Measurements from ENCODE around the gene MGMT. TPM values are rescaled to one million over a fixed set of nuclear protein-coding genes. Genes with fewer than 3 reads are reported as not detected.

MGMT gene
- total and polyA plus RNA-seq, 2 donors (not counting 1 experiment from before 2014, with no cell fraction given): 1.9 to 29.1 TPM

- Histone ChIP-seq H3K27ac (ENCODE audit: insufficient read depth, low read length) (no peak overlapping the region), H2AFZ (ENCODE audit: low read length) (no peak overlapping the region), H3K9ac (ENCODE audit: insufficient read depth, low read length) (no peak overlapping the region), H3K9me3 (ENCODE audit: control insufficient read depth, insufficient read depth, low read depth, low read length) (no peaks in the 10 kb centered on the region), H3K4me2 (ENCODE audit: extremely low read depth, insufficient read depth, low read length) (no peak overlapping the region), H3K27me3 (ENCODE audit: control insufficient read depth, insufficient read depth, low read length) (no peaks in the 10 kb centered on the region), H3K4me3 (replicated peaks in 1 of 4; ENCODE audit: control extremely low read depth in 1 of 4, insufficient read depth in 1 of 4, low read depth in 3 of 4, low read length in 4 of 4) (no peak overlapping the region), H3K36me3 (ENCODE audit: control insufficient read depth, insufficient read depth, low read length) (no peaks in the 10 kb centered on the region), H4K20me1 (ENCODE audit: control insufficient read depth, extremely low read depth, insufficient read depth, low read length) (no peaks in the 10 kb centered on the region), H3K79me2 (ENCODE audit: control insufficient read depth, insufficient read depth, low read length) (no peaks in the 10 kb centered on the region), H3K4me1 (ENCODE audit: control insufficient read depth, extremely low read depth, insufficient read depth, low read length) (no peaks in the 10 kb centered on the region)
- no peak for DNase-seq (ENCODE audit: low read depth in 2 of 2)
- TF ChIP-seq CTCF (conservative IDR thresholded peaks at IDR 0.05 in 1 of 2, IDR thresholded peaks at IDR 0.05 in 1 of 2; ENCODE audit: low read depth in 1 of 2, low read length in 2 of 2) (no peak), EZH2 (IDR thresholded peaks at IDR 0.05; ENCODE audit: low read length, missing control alignments) (no peak)
Observed at GRCh38 chr10:129676014-129676413, 209.0 kb downstream of the MGMT start.

- no peak overlapping the region for H3K27ac ChIP-seq (ENCODE audit: insufficient read depth, low read length)
- H3K4me1 ChIP-seq (ENCODE audit: control insufficient read depth, extremely low read depth, insufficient read depth, low read length): no peaks in the 10 kb centered on the region
- no peaks in the 10 kb centered on the region for H3K27me3 ChIP-seq (ENCODE audit: control insufficient read depth, insufficient read depth, low read length)
- H3K9ac ChIP-seq (ENCODE audit: insufficient read depth, low read length): no peak overlapping the region
- no peaks in the 10 kb centered on the region for H3K79me2 ChIP-seq (ENCODE audit: control insufficient read depth, insufficient read depth, low read length)
- H4K20me1 ChIP-seq (ENCODE audit: control insufficient read depth, extremely low read depth, insufficient read depth, low read length): no peaks in the 10 kb centered on the region
- H3K4me3 ChIP-seq (replicated peaks in 1 of 4; ENCODE audit: control extremely low read depth in 1 of 4, insufficient read depth in 1 of 4, low read depth in 3 of 4, low read length in 4 of 4): no peak overlapping the region
- H3K9me3 ChIP-seq (ENCODE audit: control insufficient read depth, insufficient read depth, low read depth, low read length): no peaks in the 10 kb centered on the region
- H3K4me2 ChIP-seq (ENCODE audit: extremely low read depth, insufficient read depth, low read length): no peak overlapping the region
- no peak for DNase-seq (ENCODE audit: low read depth in 2 of 2)
- no peak overlapping the region for H2AFZ ChIP-seq (ENCODE audit: low read length)
- no peaks in the 10 kb centered on the region for H3K36me3 ChIP-seq (ENCODE audit: control insufficient read depth, insufficient read depth, low read length)
- TF ChIP-seq EZH2 (IDR thresholded peaks at IDR 0.05; ENCODE audit: low read length, missing control alignments): no peak
- TF ChIP-seq CTCF (conservative IDR thresholded peaks at IDR 0.05 in 1 of 2, IDR thresholded peaks at IDR 0.05 in 1 of 2; ENCODE audit: low read depth in 1 of 2, low read length in 2 of 2): no peak
Observed at GRCh38 chr10:129677377-129677927, 210.4 kb downstream of the MGMT start.

GRCh38 chr10:129678186-129678585 is 211.1 kb downstream of the MGMT start:
- H3K4me3 ChIP-seq (replicated peaks in 1 of 4; ENCODE audit: control extremely low read depth in 1 of 4, insufficient read depth in 1 of 4, low read depth in 3 of 4, low read length in 4 of 4): no peak overlapping the region
- H2AFZ ChIP-seq (ENCODE audit: low read length): no peak overlapping the region
- H3K36me3 ChIP-seq (ENCODE audit: control insufficient read depth, insufficient read depth, low read length): no peaks in the 10 kb centered on the region
- H4K20me1 ChIP-seq (ENCODE audit: control insufficient read depth, extremely low read depth, insufficient read depth, low read length): no peaks in the 10 kb centered on the region
- H3K9me3 ChIP-seq (ENCODE audit: control insufficient read depth, insufficient read depth, low read depth, low read length): no peaks in the 10 kb centered on the region
- TF ChIP-seq EZH2 (IDR thresholded peaks at IDR 0.05; ENCODE audit: low read length, missing control alignments): no peak
- no peak for TF ChIP-seq CTCF (conservative IDR thresholded peaks at IDR 0.05 in 1 of 2, IDR thresholded peaks at IDR 0.05 in 1 of 2; ENCODE audit: low read depth in 1 of 2, low read length in 2 of 2)
- DNase-seq (ENCODE audit: low read depth in 2 of 2): no peak
- no peak overlapping the region for H3K9ac ChIP-seq (ENCODE audit: insufficient read depth, low read length)
- no peaks in the 10 kb centered on the region for H3K27me3 ChIP-seq (ENCODE audit: control insufficient read depth, insufficient read depth, low read length)
- no peaks in the 10 kb centered on the region for H3K79me2 ChIP-seq (ENCODE audit: control insufficient read depth, insufficient read depth, low read length)
- no peak overlapping the region for H3K27ac ChIP-seq (ENCODE audit: insufficient read depth, low read length)
- H3K4me1 ChIP-seq (ENCODE audit: control insufficient read depth, extremely low read depth, insufficient read depth, low read length): no peaks in the 10 kb centered on the region
- no peak overlapping the region for H3K4me2 ChIP-seq (ENCODE audit: extremely low read depth, insufficient read depth, low read length)

All from fibroblast of lung (primary cell).